Kidney tubule cell (primary cell): ENCODE data around the gene FGGY.

ENCODE experiments used
- DNase-seq: peaks from one replicate; pipeline ENCODE4 v3.0.0-alpha.2; 2018; ENCODE audit warnings: low spot score

Gene FGGY

GRCh38 chr1:59384443-59384842 lies 87.5 kb downstream of the FGGY start:
- DNase-seq, result no peak

GRCh38 chr1:59388191-59388590 lies 91.3 kb downstream of the FGGY start:
- DNase-seq, result no peak

GRCh38 chr1:59389847-59390246 lies 93.0 kb downstream of the FGGY start:
- no peak for DNase-seq

- no peak for DNase-seq
Measured at GRCh38 chr1:59390307-59390706, 93.4 kb downstream of the FGGY start.

- no peak for DNase-seq
Measured at GRCh38 chr1:59391212-59392179, 94.6 kb downstream of the FGGY start.

GRCh38 chr1:59393211-59394180 lies 96.6 kb downstream of the FGGY start:
- peak; percentile 64 for DNase-seq

GRCh38 chr1:59394706-59395425 lies 98.0 kb downstream of the FGGY start:
- DNase-seq, result no peak

- DNase-seq, result no peak
Measured at GRCh38 chr1:59396387-59396786, 99.5 kb downstream of the FGGY start.

- no peak for DNase-seq
Measured at GRCh38 chr1:59397139-59397858, 100.4 kb downstream of the FGGY start.

GRCh38 chr1:59399642-59400041 lies 102.7 kb downstream of the FGGY start:
- no peak for DNase-seq

GRCh38 chr1:59401581-59401980 lies 104.7 kb downstream of the FGGY start:
- peak; percentile 37 for DNase-seq

- DNase-seq, result no peak
Measured at GRCh38 chr1:59404796-59405195, 107.9 kb downstream of the FGGY start.

GRCh38 chr1:59406437-59407164 lies 109.7 kb downstream of the FGGY start:
- DNase-seq, result no peak

- no peak for DNase-seq
Measured at GRCh38 chr1:59408608-59409240, 111.8 kb downstream of the FGGY start.

- no peak for DNase-seq
Measured at GRCh38 chr1:59409549-59409948, 112.7 kb downstream of the FGGY start.

- no peak for DNase-seq
Measured at GRCh38 chr1:59409986-59410385, 113.1 kb downstream of the FGGY start.

GRCh38 chr1:59410457-59410856 lies 113.6 kb downstream of the FGGY start:
- DNase-seq, result no peak

GRCh38 chr1:59411147-59411546 lies 114.3 kb downstream of the FGGY start:
- no peak for DNase-seq

- DNase-seq, result no peak
Measured at GRCh38 chr1:59412718-59413326, 115.9 kb downstream of the FGGY start.

GRCh38 chr1:59413327-59413720 lies 116.4 kb downstream of the FGGY start:
- DNase-seq, result no peak
